BE2C (cell line): ENCODE data around the gene NTHL1.

Experiments
- DNase-seq: peaks from one replicate; pipeline ENCODE4 v3.0.0-alpha.2; 2020
- H3K27me3 ChIP-seq: fragments of 250-450 bp; sonication (Bioruptor Pico); 2 replicates; pipeline ENCODE4 v1.5.1; 2020; ENCODE audit warnings: mild to moderate bottlenecking
- H3K36me3 ChIP-seq: fragments of 250-450 bp; sonication (Bioruptor Pico); 2 replicates; pipeline ENCODE4 v1.5.1; 2020; ENCODE audit warnings: mild to moderate bottlenecking
- H3K4me1 ChIP-seq: fragments of 250-450 bp; sonication (Bioruptor Pico); 2 replicates; pipeline ENCODE4 v1.5.1; 2020
- H3K4me3 ChIP-seq: 2 replicates; pipeline ENCODE4 v1.5.1; 2011; ENCODE audit warnings: low read depth, low read length
- H3K9me3 ChIP-seq: fragments of 250-450 bp; sonication (Bioruptor Pico); 2 replicates; pipeline ENCODE4 v1.5.1; 2020
- CTCF ChIP-seq: IDR thresholded peaks from 2 replicates; pipeline ENCODE4 v1.5.1; 2012; ENCODE audit warnings: mild to moderate bottlenecking, low read depth, low read length

NTHL1 gene

GRCh38 chr16:2031081-2031577 is 16.5 kb downstream of the NTHL1 start:
- H3K36me3 ChIP-seq = no peaks in the 10 kb centered on the region
- no peak overlapping the region for H3K4me3 ChIP-seq
- DNase-seq = no peak
- H3K27me3 ChIP-seq = no peaks in the 10 kb centered on the region
- no peak for TF ChIP-seq CTCF
- H3K4me1 ChIP-seq = peaks cover 15% of the 10 kb centered on the region
- no peaks in the 10 kb centered on the region for H3K9me3 ChIP-seq

DNA sequence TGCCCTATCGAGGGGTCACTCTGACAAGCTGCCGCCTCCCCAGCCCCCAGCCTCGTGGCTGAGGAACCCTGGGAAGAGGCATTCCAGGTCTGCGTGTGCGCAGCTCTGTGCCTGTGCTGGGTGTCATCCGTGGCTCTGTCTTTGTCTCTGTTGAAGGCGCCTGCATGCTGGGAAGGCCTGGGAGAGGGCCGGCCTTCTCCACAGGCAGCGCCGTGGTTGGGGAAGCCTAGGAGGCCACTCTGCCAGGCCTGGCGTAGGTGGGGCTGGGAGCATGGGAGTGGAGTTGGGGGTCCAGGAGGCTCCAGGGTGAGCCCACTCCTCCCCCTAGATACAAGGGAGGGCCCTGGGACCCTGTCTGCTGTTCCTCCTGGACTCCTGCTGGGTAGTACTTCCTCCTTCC is 17.6 kb downstream of the NTHL1 start:
- Histone ChIP-seq H3K9me3 (no peaks in the 10 kb centered on the region), H3K4me3 (no peak overlapping the region), H3K27me3 (no peaks in the 10 kb centered on the region), H3K4me1 (peaks cover 7% of the 10 kb centered on the region), H3K36me3 (no peaks in the 10 kb centered on the region)
- DNase-seq = no peak
- TF ChIP-seq CTCF = no peak

DNA sequence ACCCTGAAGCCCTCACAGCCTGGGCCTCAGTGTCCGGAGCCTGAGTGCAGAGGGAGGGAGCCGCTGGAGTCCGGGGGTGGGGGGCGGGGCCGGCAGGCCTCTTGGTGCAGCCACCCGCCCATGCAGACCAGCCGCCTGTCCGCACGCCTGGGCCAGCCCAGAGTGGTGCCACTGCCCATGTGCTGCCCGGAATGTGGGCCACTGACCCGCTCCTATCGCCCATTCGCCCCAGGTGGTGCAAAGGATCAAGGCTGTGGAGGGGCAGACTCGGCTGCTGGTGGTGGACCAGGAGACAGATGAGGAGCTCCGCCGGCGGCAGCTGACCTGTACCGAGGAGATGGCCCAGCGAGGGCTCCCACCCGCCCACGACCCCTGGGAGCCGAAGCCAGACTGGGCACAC is 18.3 kb downstream of the NTHL1 start:
- Histone ChIP-seq H3K36me3 (no peaks in the 10 kb centered on the region), H3K4me3 (no peak overlapping the region), H3K9me3 (no peaks in the 10 kb centered on the region), H3K4me1 (peaks cover 7% of the 10 kb centered on the region), H3K27me3 (no peaks in the 10 kb centered on the region)
- no peak for DNase-seq
- no peak for TF ChIP-seq CTCF

DNA sequence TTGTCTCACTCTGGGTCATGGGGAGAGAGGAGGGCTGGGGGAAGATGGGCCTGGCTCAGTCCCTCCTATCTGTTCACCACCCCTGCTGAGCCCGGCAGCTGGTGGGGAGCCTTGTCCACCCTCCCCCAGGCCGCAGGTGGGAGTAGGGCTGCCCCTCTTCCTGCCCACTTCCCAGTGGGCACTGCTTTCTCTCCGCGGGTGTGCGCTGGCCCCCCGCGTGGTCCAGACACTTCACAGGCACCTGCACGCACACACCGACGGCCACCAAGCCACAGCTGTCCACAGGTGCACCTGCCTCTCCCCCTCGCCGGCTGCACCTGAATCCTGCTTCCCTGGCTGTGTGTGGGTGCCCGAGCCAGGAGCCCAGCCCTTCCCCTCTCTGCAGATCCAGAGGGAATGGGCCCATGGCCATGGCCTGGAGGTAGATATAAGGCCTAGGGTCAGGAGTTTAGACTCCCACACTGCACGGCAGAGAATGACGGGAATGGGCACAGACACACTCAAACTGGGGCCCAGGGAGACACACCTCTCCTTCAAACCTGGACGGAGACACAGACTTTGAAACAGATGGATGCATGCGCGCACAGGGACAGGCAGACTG is 18.9 kb downstream of the NTHL1 start:
- DNase-seq = no peak
- Histone ChIP-seq H3K36me3 (no peaks in the 10 kb centered on the region), H3K27me3 (no peaks in the 10 kb centered on the region), H3K9me3 (no peaks in the 10 kb centered on the region), H3K4me1 (peaks cover 6% of the 10 kb centered on the region), H3K4me3 (no peak overlapping the region)
- no peak for TF ChIP-seq CTCF

DNA sequence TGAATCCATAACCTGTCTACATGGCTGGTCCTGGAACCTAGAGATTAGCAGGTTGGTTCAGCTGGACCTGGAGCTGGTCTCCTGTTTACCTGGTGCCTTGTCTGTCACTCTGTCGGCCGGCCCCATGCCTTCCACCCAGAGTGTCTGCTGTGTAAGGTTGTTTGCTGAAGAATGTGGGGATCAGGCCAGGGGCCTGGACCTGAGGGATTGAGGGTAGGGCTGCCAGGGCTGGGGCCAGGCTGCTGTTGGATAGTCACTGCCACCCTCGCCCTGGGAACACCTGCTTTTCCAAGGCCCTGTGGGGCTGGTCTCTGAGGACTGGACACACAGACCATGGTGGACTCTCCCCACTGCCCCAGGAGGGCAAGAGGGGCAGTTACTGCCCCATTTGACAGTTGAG is 19.5 kb downstream of the NTHL1 start:
- H3K4me1 ChIP-seq = 0 out of 2 replicates have a peak, but pooled peaks cover 4% of the 10 kb centered on the region
- H3K4me3 ChIP-seq = no peak overlapping the region
- no peak for TF ChIP-seq CTCF

More for the DNA sequence above, 19.5 kb downstream of the NTHL1 start:
- no peak for DNase-seq
- Histone ChIP-seq H3K9me3 (no peaks in the 10 kb centered on the region), H3K36me3 (no peaks in the 10 kb centered on the region), H3K27me3 (no peaks in the 10 kb centered on the region)
